Liver (tissue), 9 donors: Measurements from ENCODE around the gene PRKCH. TPM values are rescaled to one million over a fixed set of nuclear protein-coding genes. Genes with fewer than 3 reads are reported as not detected.

Experiments
- DNase-seq: peaks from one replicate; pipeline ENCODE4 v3.0.0-alpha.2; 2017; ENCODE audit warnings: low spot score
- H3K27ac ChIP-seq, 2 donors: one replicate each; pipeline ENCODE4 v1.7.0; 2013; ENCODE audit warnings: inconsistent platforms in 2 of 2, low read length in 2 of 2, control low read depth in 1 of 2, low read depth in 1 of 2, mild to moderate bottlenecking in 1 of 2
- H3K27me3 ChIP-seq, 4 donors: one replicate each; pipeline versions ENCODE4 v1.6.1 to v1.7.0; 2013; ENCODE audit warnings: low read length in 3 of 4, inconsistent platforms in 1 of 4, mild to moderate bottlenecking in 1 of 4, moderate library complexity in 1 of 4; ENCODE audit not compliant: control insufficient read depth in 4 of 4, insufficient read depth in 4 of 4
- H3K36me3 ChIP-seq, 4 donors: one replicate each; pipeline versions ENCODE4 v1.6.1 to v1.7.0; 2013; ENCODE audit warnings: low read length in 3 of 4, mild to moderate bottlenecking in 3 of 4, low read depth in 1 of 4, moderate library complexity in 1 of 4; ENCODE audit not compliant: control insufficient read depth in 4 of 4, insufficient read depth in 3 of 4
- H3K4me1 ChIP-seq, 4 donors: one replicate each; pipeline versions ENCODE4 v1.6.1 to v1.7.0; 2013; ENCODE audit warnings: low read length in 3 of 4, mild to moderate bottlenecking in 3 of 4, moderate library complexity in 1 of 4; ENCODE audit not compliant: control insufficient read depth in 4 of 4, insufficient read depth in 4 of 4
- H3K4me3 ChIP-seq, 3 donors: one replicate each; pipeline versions ENCODE4 v1.6.1 to v1.7.0; 2013; ENCODE audit warnings: low read length in 3 of 3, control low read depth in 1 of 3, low read depth in 1 of 3, mild to moderate bottlenecking in 1 of 3
- H3K9ac ChIP-seq, 2 donors: one replicate each; pipeline ENCODE4 v1.7.0; 2013; ENCODE audit warnings: low read length in 2 of 2, mild to moderate bottlenecking in 2 of 2, moderate library complexity in 2 of 2, control low read depth in 1 of 2, low read depth in 1 of 2
- H3K9me3 ChIP-seq, 4 donors: one replicate each; pipeline versions ENCODE4 v1.6.1 to v1.7.0; 2013; ENCODE audit warnings: low read length in 3 of 4; ENCODE audit not compliant: control insufficient read depth in 4 of 4
- ATF3 ChIP-seq: IDR thresholded peaks from 2 replicates; pipeline ENCODE4 v1.6.1; 2016; ENCODE audit warnings: antibody characterized with exemption
- CTCF ChIP-seq: fragments of 150-350 bp; IDR thresholded peaks from 2 replicates; pipeline ENCODE4 v1.5.1; 2017; ENCODE audit warnings: improper control_type of control experiment, low read depth, low read length; ENCODE audit not compliant: missing input control
- EGR1 ChIP-seq, 2 donors: IDR thresholded peaks; 2 replicates each; pipeline ENCODE4 v1.6.1; 2016 to 2018; ENCODE audit warnings: antibody characterized with exemption in 2 of 2, low read depth in 2 of 2
- FOXA1 ChIP-seq: IDR thresholded peaks from 2 replicates; pipeline ENCODE4 v1.6.1; 2016; ENCODE audit warnings: antibody characterized with exemption
- FOXA2 ChIP-seq: IDR thresholded peaks from 2 replicates; pipeline ENCODE4 v1.6.1; 2016; ENCODE audit warnings: antibody characterized with exemption
- GABPA ChIP-seq, 2 donors: IDR thresholded peaks in 1 of 2; conservative IDR thresholded peaks in 1 of 2; 2 replicates each; pipeline ENCODE4 v1.6.1; 2016; ENCODE audit warnings: antibody characterized with exemption in 2 of 2, mild to moderate bottlenecking in 1 of 2, moderate library complexity in 1 of 2
- HNF4A ChIP-seq, 2 donors: conservative IDR thresholded peaks; 2 replicates each; pipeline ENCODE4 v1.6.1; 2016; ENCODE audit warnings: antibody characterized with exemption in 2 of 2, mild to moderate bottlenecking in 2 of 2
- HNF4G ChIP-seq: IDR thresholded peaks from 2 replicates; pipeline ENCODE4 v1.6.1; 2016; ENCODE audit warnings: antibody characterized with exemption
- JUND ChIP-seq, 2 donors: IDR thresholded peaks; 2 replicates each; pipeline ENCODE4 v1.6.1; 2016; ENCODE audit warnings: antibody characterized with exemption in 2 of 2
- MAX ChIP-seq: IDR thresholded peaks from 2 replicates; pipeline ENCODE4 v1.6.1; 2016; ENCODE audit warnings: antibody characterized with exemption
- NR2F2 ChIP-seq: IDR thresholded peaks from 2 replicates; pipeline ENCODE4 v1.6.1; 2016; ENCODE audit warnings: antibody characterized with exemption
- RAD21 ChIP-seq, 2 donors: IDR thresholded peaks; 2 replicates each; pipeline ENCODE4 v1.6.1; 2016; ENCODE audit warnings: antibody characterized with exemption in 2 of 2, mild to moderate bottlenecking in 2 of 2
- RXRA ChIP-seq, 2 donors: IDR thresholded peaks; 2 replicates each; pipeline ENCODE4 v1.6.1; 2017 to 2018; ENCODE audit warnings: antibody characterized with exemption in 2 of 2, mild to moderate bottlenecking in 1 of 2
- SP1 ChIP-seq: IDR thresholded peaks from 2 replicates; pipeline ENCODE4 v1.6.1; 2018; ENCODE audit warnings: antibody characterized with exemption, mild to moderate bottlenecking
- TAF1 ChIP-seq: conservative IDR thresholded peaks from 2 replicates; pipeline ENCODE4 v1.6.1; 2016; ENCODE audit warnings: antibody characterized with exemption, mild to moderate bottlenecking
- YY1 ChIP-seq: IDR thresholded peaks from 2 replicates; pipeline ENCODE4 v1.6.1; 2016; ENCODE audit warnings: antibody characterized with exemption, mild to moderate bottlenecking
- WGBS: extraction: QIAGEN DNeasy Blood & Tissue Kit; methylation state at CpG from one replicate; pipeline ENCODE4 v1.1.7; 2013; 5-methylcytosine and 5-hydroxymethylcytosine counted together
- polyA plus RNA-seq, 2 donors: library from polyadenylated mRNA; stranded (reverse) in 1 of 2; unstranded in 1 of 2; fragments of 200-250 nt in 1 of 2; fragments of >200 nt in 1 of 2; fragmentation: Nextera tagmentation in 1 of 2; extraction: Ambion mirVana in 1 of 2; gene quantifications; one replicate each; pipeline versions ENCODE4 v1.2.1 to v1.2.3, GENCODE V29; 2013 to 2015
- total RNA-seq, 2 donors: library from RNA; depleted of rRNA; stranded (reverse); fragments of >200 nt; gene quantifications; one replicate each; pipeline ENCODE4 v1.2.3, GENCODE V29; 2014
- TF ChIP-seq, protein P1 (sequence below): IDR thresholded peaks from 2 replicates; pipeline ENCODE4 v1.6.1; 2016; ENCODE audit warnings: antibody characterized with exemption
- TF ChIP-seq, protein P2 (sequence below): IDR thresholded peaks from 2 replicates; pipeline ENCODE4 v1.6.1; 2016; ENCODE audit warnings: antibody characterized with exemption, mild to moderate bottlenecking
- donor health status: healthy.
- donor health status: healthy.
- donor health status: healthy.
- donor health status: healthy.
- donor health status: healthy.

The PRKCH gene
- total and polyA plus RNA-seq, 4 donors, result 3.9 to 13.7 (median 7.0) TPM

GRCh38 chr14:61462566-61463193, 141.3 kb downstream of the PRKCH start:
- TF ChIP-seq HNF4A (conservative IDR thresholded peaks at IDR 0.05) (no peak), YY1 (no peak), MAX (no peak), TAF1 (no peak), SP1 (no peak), NR2F2 (no peak), GABPA (IDR thresholded peaks at IDR 0.05 in 1 of 2, conservative IDR thresholded peaks at IDR 0.05 in 1 of 2) (no peak), EGR1 (IDR thresholded peaks at IDR 0.05; ENCODE audit: low read depth in 2 of 2) (no peak), CTCF (no peak), RAD21 (IDR thresholded peaks at IDR 0.05) (no peak), JUND (IDR thresholded peaks at IDR 0.05) (no peak), FOXA2 (no peak), RXRA (IDR thresholded peaks at IDR 0.05) (no peak), FOXA1 (no peak), HNF4G (no peak), ATF3 (no peak)
- TF ChIP-seq, protein P1, sequence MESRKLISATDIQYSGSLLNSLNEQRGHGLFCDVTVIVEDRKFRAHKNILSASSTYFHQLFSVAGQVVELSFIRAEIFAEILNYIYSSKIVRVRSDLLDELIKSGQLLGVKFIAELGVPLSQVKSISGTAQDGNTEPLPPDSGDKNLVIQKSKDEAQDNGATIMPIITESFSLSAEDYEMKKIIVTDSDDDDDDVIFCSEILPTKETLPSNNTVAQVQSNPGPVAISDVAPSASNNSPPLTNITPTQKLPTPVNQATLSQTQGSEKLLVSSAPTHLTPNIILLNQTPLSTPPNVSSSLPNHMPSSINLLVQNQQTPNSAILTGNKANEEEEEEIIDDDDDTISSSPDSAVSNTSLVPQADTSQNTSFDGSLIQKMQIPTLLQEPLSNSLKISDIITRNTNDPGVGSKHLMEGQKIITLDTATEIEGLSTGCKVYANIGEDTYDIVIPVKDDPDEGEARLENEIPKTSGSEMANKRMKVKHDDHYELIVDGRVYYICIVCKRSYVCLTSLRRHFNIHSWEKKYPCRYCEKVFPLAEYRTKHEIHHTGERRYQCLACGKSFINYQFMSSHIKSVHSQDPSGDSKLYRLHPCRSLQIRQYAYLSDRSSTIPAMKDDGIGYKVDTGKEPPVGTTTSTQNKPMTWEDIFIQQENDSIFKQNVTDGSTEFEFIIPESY, result no peak
- TF ChIP-seq, protein P2, sequence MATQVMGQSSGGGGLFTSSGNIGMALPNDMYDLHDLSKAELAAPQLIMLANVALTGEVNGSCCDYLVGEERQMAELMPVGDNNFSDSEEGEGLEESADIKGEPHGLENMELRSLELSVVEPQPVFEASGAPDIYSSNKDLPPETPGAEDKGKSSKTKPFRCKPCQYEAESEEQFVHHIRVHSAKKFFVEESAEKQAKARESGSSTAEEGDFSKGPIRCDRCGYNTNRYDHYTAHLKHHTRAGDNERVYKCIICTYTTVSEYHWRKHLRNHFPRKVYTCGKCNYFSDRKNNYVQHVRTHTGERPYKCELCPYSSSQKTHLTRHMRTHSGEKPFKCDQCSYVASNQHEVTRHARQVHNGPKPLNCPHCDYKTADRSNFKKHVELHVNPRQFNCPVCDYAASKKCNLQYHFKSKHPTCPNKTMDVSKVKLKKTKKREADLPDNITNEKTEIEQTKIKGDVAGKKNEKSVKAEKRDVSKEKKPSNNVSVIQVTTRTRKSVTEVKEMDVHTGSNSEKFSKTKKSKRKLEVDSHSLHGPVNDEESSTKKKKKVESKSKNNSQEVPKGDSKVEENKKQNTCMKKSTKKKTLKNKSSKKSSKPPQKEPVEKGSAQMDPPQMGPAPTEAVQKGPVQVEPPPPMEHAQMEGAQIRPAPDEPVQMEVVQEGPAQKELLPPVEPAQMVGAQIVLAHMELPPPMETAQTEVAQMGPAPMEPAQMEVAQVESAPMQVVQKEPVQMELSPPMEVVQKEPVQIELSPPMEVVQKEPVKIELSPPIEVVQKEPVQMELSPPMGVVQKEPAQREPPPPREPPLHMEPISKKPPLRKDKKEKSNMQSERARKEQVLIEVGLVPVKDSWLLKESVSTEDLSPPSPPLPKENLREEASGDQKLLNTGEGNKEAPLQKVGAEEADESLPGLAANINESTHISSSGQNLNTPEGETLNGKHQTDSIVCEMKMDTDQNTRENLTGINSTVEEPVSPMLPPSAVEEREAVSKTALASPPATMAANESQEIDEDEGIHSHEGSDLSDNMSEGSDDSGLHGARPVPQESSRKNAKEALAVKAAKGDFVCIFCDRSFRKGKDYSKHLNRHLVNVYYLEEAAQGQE, result no peak
- Histone ChIP-seq H3K4me1 (no peaks in the 10 kb centered on the region), H3K9me3 (no peaks in the 10 kb centered on the region), H3K9ac (no peak overlapping the region), H3K4me3 (no peak overlapping the region), H3K27me3 (no peaks in the 10 kb centered on the region), H3K36me3 (peaks cover 0 to 4% (median 0%) of the 10 kb centered on the region in 4 donors), H3K27ac (no peak overlapping the region)
- no peak for DNase-seq
- 75% methylated on average over 4 of the region's 4 CpGs for WGBS
